Erythroblast (primary cell): ENCODE data around the gene GSTA2.

ENCODE experiments used
- GATA1 ChIP-seq: IDR thresholded peaks from 2 replicates; pipeline ENCODE4 v1.6.1; 2011; ENCODE audit warnings: low read depth, mild to moderate bottlenecking, control low read depth, low read length, moderate library complexity
- POLR2A ChIP-seq: IDR thresholded peaks from 2 replicates; pipeline ENCODE4 v1.6.1; 2011; ENCODE audit warnings: mild to moderate bottlenecking, low read length

DNA sequence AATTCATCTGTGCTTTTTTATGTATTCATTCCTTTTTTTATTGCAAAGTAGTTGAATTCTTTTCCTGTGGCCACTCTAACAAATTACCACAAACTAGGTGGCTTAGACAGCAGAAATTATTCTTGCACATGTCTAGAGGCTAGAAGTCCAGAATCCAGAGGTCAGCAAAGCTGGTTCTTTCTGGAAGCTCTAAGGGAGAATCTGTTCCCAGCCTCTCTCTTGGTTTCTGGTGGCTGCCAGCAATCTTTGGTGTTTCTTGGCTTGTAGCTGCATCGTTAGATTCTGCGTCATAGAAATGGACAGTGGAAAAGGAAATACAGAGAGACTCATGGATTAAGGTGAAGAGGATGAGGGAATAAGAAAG lies 39.3 kb downstream of the GSTA2 start:
- TF ChIP-seq POLR2A (no peak), GATA1 (no peak)
